Testis (tissue), 3 donors: Measurements from ENCODE around the gene PSMC5. TPM values are rescaled to one million over a fixed set of nuclear protein-coding genes. Genes with fewer than 3 reads are reported as not detected.

ENCODE experiments used
- DNase-seq: peaks from one replicate; pipeline ENCODE4 v3.0.0-alpha.2; 2019
- H3K27ac ChIP-seq, 2 donors: fragments of 200-600 bp; sonication (generic); one replicate each; pipeline ENCODE4 v1.5.1; 2019
- H3K27me3 ChIP-seq: fragments of 200-600 bp; sonication (generic); one replicate; pipeline ENCODE4 v1.5.1; 2019
- H3K36me3 ChIP-seq: fragments of 200-600 bp; sonication (generic); one replicate; pipeline ENCODE4 v1.5.1; 2017; ENCODE audit warnings: low read depth; ENCODE audit errors: missing control alignments
- H3K4me1 ChIP-seq: fragments of 200-600 bp; sonication (generic); one replicate; pipeline ENCODE4 v1.5.1; 2019
- H3K4me3 ChIP-seq, 2 donors: fragments of 200-600 bp; sonication (generic); one replicate each; pipeline ENCODE4 v1.5.1; 2017 to 2019
- H3K9me3 ChIP-seq: fragments of 200-600 bp; sonication (generic); one replicate; pipeline ENCODE4 v1.5.1; 2017
- POLR2A ChIP-seq: fragments of 450-650 bp; IDR thresholded peaks from one replicate; pipeline ENCODE4 v1.6.1; 2017; ENCODE audit warnings: antibody characterized with exemption, mild to moderate bottlenecking, moderate library complexity
- WGBS, 2 donors: methylation state at CpG; one replicate each; pipeline ENCODE4 v1.1.5; 2018; 5-methylcytosine and 5-hydroxymethylcytosine counted together
- intact Hi-C: fragments of 100-400 bp; cut with DNase I; formaldehyde crosslinking; loops from one replicate; pipeline ENCODE4 v1.15.1; 2023; ENCODE audit warnings: low total_unique reads
- polyA plus RNA-seq: library from polyadenylated mRNA; stranded (reverse); fragments of 350-450 nt; fragmentation: Illumina TruSeq; extraction: RNeasy Lipid Tissue Mini Kit (QIAGEN cat#74804); gene quantifications from one replicate; pipeline ENCODE4 v1.2.3, GENCODE V29; 2014; ENCODE audit warnings: low read depth, low replicate concordance; ENCODE audit not compliant: insufficient read depth
- total RNA-seq, 2 donors: library from RNA; depleted of rRNA; stranded (reverse); fragments of >200 nt; gene quantifications; one replicate each; pipeline ENCODE4 v1.2.3, GENCODE V29; 2016
- TF ChIP-seq, protein P1 (sequence below), 3 experiments: fragments of 450-650 bp in 2 of 3; fragments of 200-600 bp in 1 of 3; sonication (generic) in 1 of 3; IDR thresholded peaks; one replicate each; pipeline ENCODE4 v1.5.1; 2016 to 2019; ENCODE audit warnings: antibody characterized with exemption in 3 of 3, mild to moderate bottlenecking in 2 of 3, moderate library complexity in 1 of 3

The PSMC5 gene
- total and polyA plus RNA-seq, 3 donors from 2014 or later: 121 to 269 (median 145) TPM

- Histone ChIP-seq H3K27ac (no peak overlapping the region), H3K9me3 (no peaks in the 10 kb centered on the region), H3K4me1 (no peaks in the 10 kb centered on the region), H3K27me3 (no peaks in the 10 kb centered on the region), H3K36me3 (no peaks in the 10 kb centered on the region), H3K4me3 (no peak overlapping the region)
- intact Hi-C loops: loop anchor here (10.0 kb wide), 1 partner anchor 194 kb away; the partner anchor contains the start of gene MAP3K3
- 78% methylated on average over 6 of the region's 6 CpGs for WGBS, 2 donors
- TF ChIP-seq, protein P1, sequence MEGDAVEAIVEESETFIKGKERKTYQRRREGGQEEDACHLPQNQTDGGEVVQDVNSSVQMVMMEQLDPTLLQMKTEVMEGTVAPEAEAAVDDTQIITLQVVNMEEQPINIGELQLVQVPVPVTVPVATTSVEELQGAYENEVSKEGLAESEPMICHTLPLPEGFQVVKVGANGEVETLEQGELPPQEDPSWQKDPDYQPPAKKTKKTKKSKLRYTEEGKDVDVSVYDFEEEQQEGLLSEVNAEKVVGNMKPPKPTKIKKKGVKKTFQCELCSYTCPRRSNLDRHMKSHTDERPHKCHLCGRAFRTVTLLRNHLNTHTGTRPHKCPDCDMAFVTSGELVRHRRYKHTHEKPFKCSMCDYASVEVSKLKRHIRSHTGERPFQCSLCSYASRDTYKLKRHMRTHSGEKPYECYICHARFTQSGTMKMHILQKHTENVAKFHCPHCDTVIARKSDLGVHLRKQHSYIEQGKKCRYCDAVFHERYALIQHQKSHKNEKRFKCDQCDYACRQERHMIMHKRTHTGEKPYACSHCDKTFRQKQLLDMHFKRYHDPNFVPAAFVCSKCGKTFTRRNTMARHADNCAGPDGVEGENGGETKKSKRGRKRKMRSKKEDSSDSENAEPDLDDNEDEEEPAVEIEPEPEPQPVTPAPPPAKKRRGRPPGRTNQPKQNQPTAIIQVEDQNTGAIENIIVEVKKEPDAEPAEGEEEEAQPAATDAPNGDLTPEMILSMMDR (IDR thresholded peaks at IDR 0.05): no peak
- no peak for TF ChIP-seq POLR2A
- no peak for DNase-seq
Measured at GRCh38 chr17:63819131-63819530, 8.1 kb upstream of the PSMC5 start.

DNA sequence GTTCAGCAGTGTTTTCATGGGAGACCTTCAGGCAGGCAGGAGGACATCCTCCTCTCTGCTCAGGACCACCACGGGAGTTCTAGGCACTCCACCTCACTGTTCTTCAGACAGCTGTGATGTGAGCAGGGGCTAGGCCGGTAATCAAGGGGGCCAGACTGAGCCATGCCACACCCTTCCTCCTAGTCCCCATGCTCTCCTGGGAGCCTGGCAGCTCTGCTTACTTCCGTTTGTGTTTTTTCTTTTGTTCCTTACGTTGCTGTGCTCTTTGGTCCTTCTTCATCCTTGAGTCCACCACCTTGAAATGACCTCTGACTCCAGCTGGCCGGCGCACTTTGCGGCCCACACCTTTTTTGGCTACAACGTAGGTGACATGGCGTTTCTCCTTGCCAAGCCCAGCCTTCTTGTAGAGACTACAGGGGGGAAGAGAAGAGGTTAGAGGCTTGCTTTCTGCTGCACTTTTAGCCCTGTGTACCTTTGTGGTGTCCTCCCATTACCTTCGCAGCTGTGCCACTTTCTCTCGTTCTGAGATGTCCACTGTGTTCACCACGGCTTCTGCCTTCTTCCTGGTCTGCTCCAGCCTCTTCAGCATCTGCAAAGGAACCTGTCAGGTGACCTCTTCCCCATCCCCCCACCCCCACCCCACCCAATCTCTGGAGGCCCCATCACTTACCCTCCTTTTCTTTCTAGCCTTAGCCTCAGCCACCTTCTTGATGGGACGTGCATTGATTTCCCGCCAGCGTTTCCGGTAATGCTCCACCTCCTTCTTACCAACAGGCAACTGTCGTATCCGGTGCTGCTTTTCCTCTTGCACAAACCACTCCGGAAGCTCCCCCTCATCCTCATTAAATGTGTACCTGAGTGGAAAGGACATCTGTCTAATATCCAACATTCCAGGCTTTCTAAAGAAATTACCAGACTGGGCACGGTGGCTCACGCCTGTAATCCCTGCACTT lies 7.4 kb upstream of the PSMC5 start:
- intact Hi-C loops: loop anchor here (10.0 kb wide), 2 partner anchors 45 to 195 kb away; partner anchors contain the start of genes CCDC47, DDX42 and MAP3K3
- H3K4me3 ChIP-seq: no peak overlapping the region
- no peaks in the 10 kb centered on the region for H3K36me3 ChIP-seq
- DNase-seq: no peak
- no peak overlapping the region for H3K27ac ChIP-seq
- no peaks in the 10 kb centered on the region for H3K4me1 ChIP-seq
- no peak for TF ChIP-seq POLR2A
- TF ChIP-seq, protein P1 (IDR thresholded peaks at IDR 0.05): no peak
- no peaks in the 10 kb centered on the region for H3K27me3 ChIP-seq
- H3K9me3 ChIP-seq: no peaks in the 10 kb centered on the region
- 71 to 74% methylated on average over 21 of the region's 21 CpGs for WGBS, 2 donors

- no peaks in the 10 kb centered on the region for H3K9me3 ChIP-seq
- H3K4me1 ChIP-seq: no peaks in the 10 kb centered on the region
- no peak overlapping the region for H3K4me3 ChIP-seq
- intact Hi-C loops: loop anchor here (10.0 kb wide), 1 partner anchor 46 kb away; the partner anchor contains the start of genes CCDC47 and DDX42
- TF ChIP-seq, protein P1 (IDR thresholded peaks at IDR 0.05): no peak
- TF ChIP-seq POLR2A: no peak
- no peaks in the 10 kb centered on the region for H3K36me3 ChIP-seq
- DNase-seq: no peak
- no peak overlapping the region for H3K27ac ChIP-seq
- H3K27me3 ChIP-seq: no peaks in the 10 kb centered on the region
- 78 to 86% methylated on average over 8 to 10 of the region's 10 CpGs for WGBS, 2 donors
Measured at GRCh38 chr17:63820963-63821561, 6.2 kb upstream of the PSMC5 start.

DNA sequence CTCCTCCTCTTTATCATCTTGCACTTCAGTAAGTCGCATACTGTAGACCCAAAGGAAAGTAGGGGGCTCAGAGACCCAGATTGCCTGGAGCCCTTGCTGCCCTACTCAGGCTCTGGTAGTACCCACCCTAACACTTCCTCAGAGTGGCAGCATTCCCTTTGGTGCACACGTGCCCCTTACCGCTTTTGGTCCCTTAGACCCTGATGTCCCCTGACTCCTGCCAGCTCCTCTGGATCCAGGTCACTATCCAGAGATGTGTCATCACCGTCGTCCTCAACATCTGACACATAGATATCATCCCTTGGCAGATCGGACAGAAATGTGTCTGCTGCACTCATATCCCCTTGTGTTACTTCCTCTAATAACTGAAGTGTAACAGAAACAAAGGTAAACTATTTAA lies 5.4 kb upstream of the PSMC5 start:
- TF ChIP-seq, protein P1 (IDR thresholded peaks at IDR 0.05): no peak
- no peak for TF ChIP-seq POLR2A
- no peak for DNase-seq
- Histone ChIP-seq H3K27ac (no peak overlapping the region), H3K27me3 (no peaks in the 10 kb centered on the region), H3K4me1 (no peaks in the 10 kb centered on the region), H3K36me3 (no peaks in the 10 kb centered on the region), H3K4me3 (no peak overlapping the region), H3K9me3 (no peaks in the 10 kb centered on the region)
- 76 to 90% methylated on average over 6 of the region's 6 CpGs for WGBS, 2 donors
- intact Hi-C loops: loop anchor here (10.0 kb wide), 1 partner anchor 47 kb away; the partner anchor contains the start of genes CCDC47 and DDX42
